Measurements from ENCODE around the gene CNFN.

GRCh38 chr19:42435316-42435715 is 45.2 kb upstream of the CNFN start:
- no peak for TF ChIP-seq POLR2A (IDR thresholded peaks at IDR 0.05; ENCODE audit: low read length)
- no peak for TF ChIP-seq GATA1 (IDR thresholded peaks at IDR 0.05; ENCODE audit: low read depth, low read length)
